T1000 (cell line): ENCODE results near the gene FBH1.
A peak's percentile ranks its signal among the peaks of the same experiment; 100 is the strongest.
"Not testable (repeated sequence)": the region's sequence is repeated elsewhere in the genome, so short reads cannot be mapped to it uniquely, and the experiment has no call there.

Experiments used
- DNase-seq: peaks from one replicate; lab custom pipeline; 2025; ENCODE audit warnings: mixed read lengths; lab: John Stamatoyannopoulos, UW

Gene FBH1

GRCh38 chr10:5960070-5960972 is 70.3 kb downstream of the FBH1 start:
- DNase-seq = no peak

DNA sequence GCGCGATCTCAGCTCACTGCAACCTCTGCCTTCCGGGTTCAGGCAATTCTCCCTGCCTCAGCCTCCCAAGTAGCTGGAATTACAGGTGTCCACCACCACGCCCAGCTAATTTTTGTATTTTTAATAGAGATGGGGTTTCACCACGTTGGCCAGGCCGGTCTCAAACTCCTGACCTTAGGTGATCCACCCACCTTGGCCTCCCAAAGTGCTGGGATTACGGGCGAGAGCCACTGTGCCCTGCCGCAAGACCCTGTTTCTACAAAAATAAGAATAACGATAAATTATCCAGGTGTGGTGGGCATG is 70.9 kb downstream of the FBH1 start:
- not testable (repeated sequence) for DNase-seq

- no peak for DNase-seq
Observed at GRCh38 chr10:5961405-5962100, 71.5 kb downstream of the FBH1 start.

DNA sequence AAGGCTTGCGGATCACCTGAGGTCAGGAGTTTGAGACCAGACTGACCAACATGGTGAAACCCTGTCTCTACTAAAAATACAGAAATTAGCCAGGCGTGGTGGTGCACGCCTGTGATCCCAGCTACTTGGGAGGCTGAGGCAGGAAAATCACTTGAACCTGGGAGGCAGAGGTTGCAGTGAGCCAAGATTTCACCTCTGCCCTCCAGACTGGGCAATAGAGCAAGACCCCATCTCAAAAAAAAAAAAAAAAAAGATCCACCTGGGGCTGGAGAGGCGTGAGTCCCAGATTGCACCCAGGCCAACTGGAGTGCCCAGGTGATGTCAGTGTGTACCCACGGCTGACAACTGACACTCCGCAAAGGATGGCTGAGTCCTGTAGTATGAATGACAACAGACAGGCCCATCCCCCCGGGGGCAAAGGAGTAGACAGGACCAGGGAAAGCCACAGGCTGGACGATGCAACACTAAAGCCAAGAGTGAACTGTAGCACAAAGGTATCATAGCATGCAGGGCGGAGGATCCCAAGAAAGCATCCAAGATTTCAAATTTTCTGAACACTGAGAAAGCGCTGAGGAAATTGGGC is 72.4 kb downstream of the FBH1 start:
- DNase-seq = not testable (repeated sequence)

DNA sequence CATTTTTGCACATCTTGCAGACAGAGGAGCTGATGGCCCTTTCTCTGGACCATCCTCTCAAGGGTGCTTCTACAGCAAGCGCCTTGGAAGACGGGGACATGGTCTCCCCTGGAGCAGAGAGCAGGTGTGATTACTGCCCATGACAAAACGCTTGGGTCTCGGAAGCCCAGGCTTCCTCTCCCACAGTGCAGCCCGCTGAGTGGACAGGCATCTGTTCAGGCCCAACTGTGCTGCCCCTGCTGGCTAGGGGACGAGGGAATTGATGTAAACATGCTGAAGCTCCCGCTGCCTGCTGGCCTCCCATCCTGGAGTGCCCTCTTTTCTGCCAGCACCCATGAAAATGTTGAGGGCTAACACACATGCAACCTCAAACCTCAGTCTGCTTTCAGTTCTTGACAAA is 73.0 kb downstream of the FBH1 start:
- DNase-seq = no peak

DNA sequence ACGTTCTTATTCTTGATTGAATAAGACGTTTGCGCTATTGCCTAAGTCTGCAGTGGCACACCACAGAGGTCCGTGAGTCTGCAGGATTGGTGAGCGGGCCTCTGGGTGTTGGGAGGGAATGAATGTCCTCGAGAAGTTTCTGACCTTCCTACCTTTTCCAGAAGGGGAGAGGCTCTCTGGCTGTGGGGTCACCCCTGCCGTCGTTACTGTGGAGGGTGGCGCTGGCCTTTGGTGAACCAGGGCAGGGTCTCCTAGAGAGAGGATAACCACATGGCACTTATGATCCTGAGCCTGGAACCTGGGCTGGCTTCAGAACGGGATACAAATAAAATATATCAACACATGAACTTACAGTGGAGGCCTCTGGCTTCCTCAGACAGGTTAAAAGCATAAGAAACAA is 73.5 kb downstream of the FBH1 start:
- DNase-seq = no peak

DNA sequence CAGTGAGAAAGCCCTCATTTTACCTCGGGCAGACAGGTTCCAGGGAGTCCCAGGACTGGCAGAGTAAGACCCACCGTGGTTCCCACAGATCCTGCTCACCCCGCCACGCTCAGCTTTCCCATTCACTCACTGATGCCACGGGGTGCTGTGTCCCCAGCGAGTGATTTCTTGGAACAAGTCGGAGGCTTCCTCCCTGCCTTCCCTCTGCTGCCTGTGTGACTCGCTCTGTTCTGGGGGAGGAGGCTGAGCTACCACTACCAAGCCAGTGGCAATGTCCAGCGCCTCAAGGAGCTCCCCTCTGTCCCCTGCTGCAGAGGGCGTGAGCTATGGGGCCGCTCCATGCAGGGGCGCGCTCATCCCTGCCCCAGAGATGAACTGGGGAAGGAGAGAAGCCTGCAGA is 74.7 kb downstream of the FBH1 start:
- DNase-seq = no peak

GRCh38 chr10:5965266-5965665 is 75.2 kb downstream of the FBH1 start:
- no peak for DNase-seq

- DNase-seq = no peak
Observed at GRCh38 chr10:5968037-5968680, 78.1 kb downstream of the FBH1 start.

GRCh38 chr10:5968681-5969453 is 78.8 kb downstream of the FBH1 start:
- DNase-seq = no peak

DNA sequence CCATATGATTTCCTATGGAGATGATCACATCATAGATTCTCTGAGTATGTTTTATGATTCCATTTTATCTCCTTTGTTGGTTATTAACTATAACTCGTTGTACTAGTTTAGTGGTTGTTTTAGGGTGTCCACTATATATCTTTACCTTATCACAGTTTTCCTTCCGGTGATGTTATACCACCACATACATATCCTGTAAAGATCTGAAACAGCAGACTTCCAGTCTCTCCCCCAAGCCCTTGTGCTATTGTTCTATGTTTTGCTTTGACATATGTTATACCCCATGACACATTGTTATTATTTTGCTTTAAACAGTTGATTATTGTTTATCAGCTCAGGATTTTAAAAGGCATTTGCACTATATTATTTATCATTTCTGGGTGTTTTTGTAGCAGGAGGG is 80.0 kb downstream of the FBH1 start:
- DNase-seq = no peak

- DNase-seq = no peak
Observed at GRCh38 chr10:5970527-5970926, 80.5 kb downstream of the FBH1 start.

DNA sequence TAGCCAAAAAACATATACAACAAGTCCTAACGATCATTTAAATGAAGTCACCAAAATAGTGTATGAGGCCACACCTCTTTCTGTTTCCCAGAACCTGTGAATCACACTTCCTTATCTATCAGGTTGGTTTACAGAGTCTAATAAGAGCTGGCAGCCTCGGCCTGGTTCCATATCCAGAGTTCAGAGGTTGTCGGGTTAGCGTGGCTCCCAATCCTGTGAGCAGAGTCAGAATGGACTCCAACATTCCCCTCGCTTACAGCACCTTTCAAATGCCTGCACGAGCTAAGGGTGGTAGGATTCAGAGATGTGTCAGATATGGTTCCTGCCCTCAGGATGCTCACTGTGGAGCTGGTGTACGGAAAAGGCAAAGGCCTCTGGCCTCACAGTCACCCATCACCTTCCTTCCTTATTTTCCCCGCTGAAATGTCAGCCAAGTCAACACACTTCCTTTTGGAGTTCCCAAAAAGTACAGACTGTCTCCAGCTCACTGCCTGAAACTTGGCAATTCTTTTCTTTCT is 81.3 kb downstream of the FBH1 start:
- no peak for DNase-seq

GRCh38 chr10:5971886-5972285 is 81.8 kb downstream of the FBH1 start:
- no peak for DNase-seq

DNA sequence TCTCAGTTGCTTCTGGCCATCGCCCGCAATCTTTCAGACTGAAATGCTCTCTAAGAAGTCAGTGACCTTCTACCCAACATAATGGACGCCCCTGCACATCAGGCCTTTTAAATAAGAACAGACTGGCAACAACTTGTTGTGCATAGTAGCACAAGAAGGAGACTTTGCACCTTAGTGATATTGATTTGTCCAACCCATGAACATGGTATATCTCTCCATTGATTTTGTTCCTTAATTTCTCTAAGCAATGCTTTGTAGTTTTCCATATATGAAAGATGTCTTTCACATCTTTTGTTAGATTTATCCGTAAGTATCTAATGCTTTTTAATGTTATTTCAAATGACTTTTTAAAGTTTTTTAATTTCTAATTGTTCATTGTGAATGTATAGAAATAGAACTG is 83.0 kb downstream of the FBH1 start:
- no peak for DNase-seq

DNA sequence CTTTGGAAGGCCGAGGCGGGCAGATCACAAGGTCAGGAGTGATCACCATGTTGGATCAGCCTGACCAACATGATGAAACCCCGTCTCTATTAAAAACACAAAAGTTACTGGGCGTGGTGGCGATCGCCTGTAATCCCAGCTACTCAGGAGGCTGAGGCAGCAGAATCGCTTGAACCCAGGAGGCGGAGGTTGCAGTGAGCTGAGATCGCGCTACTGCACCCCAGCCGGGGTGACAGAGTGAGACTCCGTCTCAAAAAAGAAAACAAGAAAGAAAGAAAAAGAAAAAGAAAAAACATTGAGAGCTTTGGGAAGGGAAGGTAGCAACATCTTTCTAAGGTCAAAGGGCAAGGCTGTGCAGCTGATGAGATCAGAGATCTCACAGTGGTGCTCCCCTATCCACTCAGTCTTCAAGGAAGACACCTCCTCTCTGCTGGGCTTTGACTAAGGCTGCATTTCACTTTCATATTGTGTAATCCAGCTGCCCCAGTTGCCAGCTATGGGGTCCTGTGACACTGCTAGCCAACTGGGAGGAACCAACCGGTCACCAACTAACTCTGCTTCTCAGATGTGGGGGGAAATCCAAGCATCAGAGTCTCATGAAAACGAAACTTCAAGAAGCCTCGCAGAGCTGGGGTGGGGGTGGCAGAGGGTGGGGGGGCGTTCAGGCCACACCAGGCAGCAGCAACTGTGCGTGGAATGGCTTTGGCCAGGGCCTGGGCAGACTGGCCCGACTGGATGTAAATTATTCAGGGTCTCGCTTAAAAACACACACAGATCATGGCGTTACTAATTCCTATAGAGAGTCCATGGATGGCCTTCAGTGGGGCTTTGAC is 85.8 kb downstream of the FBH1 start:
- DNase-seq = no peak

DNA sequence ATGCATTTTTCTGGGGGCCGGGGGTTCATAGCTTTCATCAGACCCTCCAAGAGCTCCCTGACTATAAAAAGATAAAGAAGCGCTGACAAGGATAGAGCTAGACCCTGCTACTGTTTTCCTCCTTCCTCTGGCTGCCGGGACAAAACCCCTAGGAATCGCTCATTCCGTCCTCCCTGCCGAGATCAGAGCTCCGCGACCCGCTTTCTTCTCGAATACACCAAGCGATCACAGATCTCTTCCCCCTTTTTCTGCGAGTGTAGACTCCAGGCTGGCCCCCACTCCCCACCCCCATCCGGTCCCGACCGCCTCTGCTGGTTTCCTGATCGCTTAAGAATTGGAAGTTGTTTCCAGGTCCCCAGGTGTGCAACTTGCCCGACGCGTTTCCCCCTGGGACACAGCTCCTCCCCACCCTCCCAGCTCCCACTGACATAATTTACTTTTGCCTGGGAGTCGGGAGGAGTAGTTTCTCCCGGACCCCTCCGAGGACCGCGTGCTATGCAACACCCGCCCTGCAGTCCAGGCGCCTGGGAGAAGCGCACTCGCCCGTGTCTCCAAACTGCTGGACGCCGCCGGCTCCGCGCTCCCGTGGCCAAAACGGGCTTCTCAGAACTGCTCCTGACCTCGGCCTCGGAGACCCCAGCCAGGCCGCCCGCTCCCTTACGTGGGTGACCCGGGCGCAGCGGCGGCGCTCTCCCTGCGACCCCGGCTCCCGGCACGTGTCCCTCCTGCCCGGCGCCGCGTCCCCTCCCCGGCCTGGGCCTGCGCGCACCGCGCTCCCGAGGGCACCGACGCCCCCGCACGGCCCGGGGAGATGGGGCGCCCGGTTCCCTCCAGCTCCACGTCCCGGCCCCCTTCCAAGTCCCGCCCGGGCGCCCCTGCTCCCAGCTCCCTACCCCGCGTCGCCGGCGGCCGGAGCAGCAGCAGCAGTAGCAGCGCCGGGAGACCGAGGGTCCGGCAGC is 86.7 kb downstream of the FBH1 start:
- no peak for DNase-seq

DNA sequence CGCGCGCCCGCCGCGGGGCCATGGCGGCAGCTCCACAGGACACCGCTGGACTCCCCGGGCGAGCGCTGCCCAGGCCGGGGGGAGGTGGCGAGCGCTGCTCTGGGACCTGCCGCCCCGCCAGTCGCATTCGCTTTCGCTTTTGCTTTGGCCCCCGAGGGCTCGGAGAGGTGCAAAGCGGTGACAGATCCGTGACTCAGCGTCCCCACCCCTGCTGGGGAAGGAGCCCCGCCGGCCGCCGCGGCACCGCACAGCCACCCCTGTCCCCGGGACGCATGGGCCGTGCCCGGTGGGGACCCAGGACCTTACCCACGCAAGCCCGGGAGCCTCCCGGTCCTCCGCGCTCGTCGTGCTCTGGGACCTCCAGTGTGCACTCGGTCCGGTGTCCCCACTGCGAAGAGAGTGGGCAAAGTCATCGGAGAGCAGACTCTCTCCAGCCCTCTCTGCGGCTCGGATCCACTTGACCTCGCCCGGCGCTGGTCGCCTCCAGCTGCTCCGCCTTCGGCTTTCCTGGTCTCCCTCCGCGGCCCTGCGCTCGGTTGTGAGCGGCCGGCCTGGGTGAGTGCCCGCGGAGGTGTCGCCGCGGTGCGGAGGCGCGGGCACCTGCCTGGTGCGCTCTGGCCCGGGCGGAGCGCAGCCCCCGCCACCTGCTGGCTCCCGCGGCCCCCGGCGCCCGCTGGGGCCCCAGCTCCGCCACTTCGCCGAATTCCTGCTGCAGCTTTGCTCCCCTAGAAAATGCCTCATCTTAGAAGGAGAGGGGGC is 87.6 kb downstream of the FBH1 start, which contains the start of gene IL15RA:
Gene IL15RA (minus strand): TSS at position 73 of the 759 bp plus-strand sequence. CDS start 51 bp downstream, at position 22.
- peak; percentile 41 for DNase-seq

DNA sequence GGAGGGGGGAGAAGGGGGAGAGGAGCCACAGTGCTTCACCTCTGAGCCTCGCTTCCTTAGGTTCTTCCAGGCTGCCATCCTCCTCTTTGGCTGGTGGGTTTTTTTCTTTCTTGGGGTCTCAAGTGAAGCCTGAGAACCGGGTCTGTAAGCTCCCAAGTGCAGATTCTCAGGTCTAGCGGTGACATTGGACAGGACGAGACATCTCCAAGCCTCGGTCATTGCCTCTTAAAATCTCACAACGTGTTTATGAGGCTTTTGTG is 88.1 kb downstream of the FBH1 start:
- DNase-seq = no peak
